ENCODE data around the gene COLGALT1. TPM values are rescaled to one million over a fixed set of nuclear protein-coding genes. Genes with fewer than 3 reads are reported as not detected.

The COLGALT1 gene
- total and polyA plus RNA-seq, 2 experiments from 2014 or later, result 18.2 to 63.4 TPM

GRCh38 chr19:17548145-17548544 is 7.3 kb upstream of the COLGALT1 start:
- TF ChIP-seq EZH2 (IDR thresholded peaks at IDR 0.05; ENCODE audit: low read depth, unreplicated experiment), result no peak
- TF ChIP-seq CTCF (conservative IDR thresholded peaks at IDR 0.05; ENCODE audit: low read depth in 2 of 2), result no peak
- TF ChIP-seq ZNF331 (CRISPR knock-in tag; IDR thresholded peaks at IDR 0.05; ENCODE audit: low read depth), result no peak
- TF ChIP-seq NANOG (IDR thresholded peaks at IDR 0.05; ENCODE audit: borderline replicate concordance), result no peak
- no peak for TF ChIP-seq EZH2phosphoT487 (IDR thresholded peaks at IDR 0.05; ENCODE audit: unreplicated experiment)
- no peak for TF ChIP-seq POLR2AphosphoS5 (IDR thresholded peaks at IDR 0.05; ENCODE audit: low read depth)
- peaks cover 22% of the 10 kb centered on the region for H3K27me3 Mint-ChIP-seq (ENCODE audit: insufficient read depth, low read depth, poor library complexity)
- peaks cover 4% of the 10 kb centered on the region; the same call in 2 of the 3 replicates for H3K9me3 Mint-ChIP-seq
- Histone ChIP-seq H3K79me2 (replicated peaks; ENCODE audit: insufficient read depth) (no peaks in the 10 kb centered on the region), H2AFZ (no peak overlapping the region; the same call in 1 of the 2 replicates), H3K4me3 (no peak overlapping the region), H3K27ac (ENCODE audit: low read depth) (no peak overlapping the region), H3K4me1 (ENCODE audit: insufficient read depth) (no peaks in the 10 kb centered on the region), H3K9me2 (ENCODE audit: insufficient read depth) (no peaks in the 10 kb centered on the region; the same call in 1 of the 2 replicates), H3K4me2 (no peak overlapping the region), H4K20me1 (replicated peaks; ENCODE audit: insufficient read depth) (no peaks in the 10 kb centered on the region), H3F3A (replicated peaks; ENCODE audit: low read depth) (no peaks in the 10 kb centered on the region), H3K36me3 (ENCODE audit: insufficient read depth) (no peaks in the 10 kb centered on the region), H3K27me3 (ENCODE audit: insufficient read depth) (no peaks in the 10 kb centered on the region)
- DNase-seq (ENCODE audit: low spot score), result no peak
- no peak overlapping the region for H3K27ac Mint-ChIP-seq
- no peak overlapping the region for H3K4me3 Mint-ChIP-seq
- H3K4me1 Mint-ChIP-seq, result peaks cover under 1% of the 10 kb centered on the region; the same call in 2 of the 3 replicates
- no peak for ATAC-seq
- H3K36me3 Mint-ChIP-seq (ENCODE audit: low read depth), result peaks cover 3% of the 10 kb centered on the region; the same call in 1 of the 3 replicates

- Histone ChIP-seq H3F3A (replicated peaks; ENCODE audit: low read depth) (no peaks in the 10 kb centered on the region), H3K27me3 (ENCODE audit: insufficient read depth) (no peaks in the 10 kb centered on the region), H4K20me1 (replicated peaks; ENCODE audit: insufficient read depth) (no peaks in the 10 kb centered on the region), H3K4me1 (ENCODE audit: insufficient read depth) (0 out of 2 replicates have a peak, but pooled peaks cover 3% of the 10 kb centered on the region), H2AFZ (no peak overlapping the region), H3K79me2 (replicated peaks; ENCODE audit: insufficient read depth) (no peaks in the 10 kb centered on the region), H3K4me3 (no peak overlapping the region), H3K4me2 (no peak overlapping the region), H3K27ac (ENCODE audit: low read depth) (no peak overlapping the region), H3K36me3 (ENCODE audit: insufficient read depth) (no peaks in the 10 kb centered on the region), H3K9me2 (ENCODE audit: insufficient read depth) (no peaks in the 10 kb centered on the region; the same call in 1 of the 2 replicates)
- peaks cover 20% of the 10 kb centered on the region for H3K27me3 Mint-ChIP-seq (ENCODE audit: insufficient read depth, low read depth, poor library complexity)
- H3K4me1 Mint-ChIP-seq, result peaks cover 6% of the 10 kb centered on the region; the same call in 2 of the 3 replicates
- H3K9me3 Mint-ChIP-seq, result peaks cover 4% of the 10 kb centered on the region; the same call in 2 of the 3 replicates
- no peak overlapping the region for H3K4me3 Mint-ChIP-seq
- H3K36me3 Mint-ChIP-seq (ENCODE audit: low read depth), result peaks cover 3% of the 10 kb centered on the region; the same call in 1 of the 3 replicates
- DNase-seq (ENCODE audit: low spot score) (no peak), ATAC-seq (no peak)
- no peak overlapping the region for H3K27ac Mint-ChIP-seq
- TF ChIP-seq ZNF331 (CRISPR knock-in tag; IDR thresholded peaks at IDR 0.05; ENCODE audit: low read depth) (no peak), ZNF114 (CRISPR knock-in tag; IDR thresholded peaks at IDR 0.05) (no peak), JUNB (IDR thresholded peaks at IDR 0.05; ENCODE audit: unreplicated experiment) (no peak), CREB1 (CRISPR knock-in tag; IDR thresholded peaks at IDR 0.05; ENCODE audit: low read depth) (no peak), CTCF (conservative IDR thresholded peaks at IDR 0.05; ENCODE audit: low read depth in 2 of 2) (no peak), NANOG (IDR thresholded peaks at IDR 0.05; ENCODE audit: borderline replicate concordance) (no peak), POLR2AphosphoS5 (IDR thresholded peaks at IDR 0.05; ENCODE audit: low read depth) (no peak), STAT1 (IDR thresholded peaks at IDR 0.05; ENCODE audit: unreplicated experiment) (no peak), EZH2 (IDR thresholded peaks at IDR 0.05; ENCODE audit: low read depth, unreplicated experiment) (no peak), ETS1 (IDR thresholded peaks at IDR 0.05) (no peak), REST (IDR thresholded peaks at IDR 0.05; ENCODE audit: unreplicated experiment) (no peak)
Measured at GRCh38 chr19:17549085-17549740, 6.2 kb upstream of the COLGALT1 start.
